ENCODE measurements around the gene EIF4B.

EIF4B gene

GRCh38 chr12:53005986-53006809 lies at the start of gene EIF4B:
TSS of gene EIF4B (plus strand) at chr12:53006456. CDS start at chr12:53006484, 28 bp downstream.
- H3K4me1 Mint-ChIP-seq (ENCODE audit: low read depth): peaks cover 29% of the 10 kb centered on the region
- peaks cover 31% of the 10 kb centered on the region for H3K36me3 Mint-ChIP-seq (ENCODE audit: low read depth)

GRCh38 chr12:52956987-52957386 lies 49.3 kb upstream of the EIF4B start:
- no peak for DNase-seq (ENCODE audit: low spot score)
- no peak overlapping the region for H3K27ac Mint-ChIP-seq
- H3K9me3 Mint-ChIP-seq: no peaks in the 10 kb centered on the region
- H3K4me3 Mint-ChIP-seq: no peak overlapping the region
- H3K27me3 Mint-ChIP-seq (ENCODE audit: low read depth): no peaks in the 10 kb centered on the region
- H3K4me1 Mint-ChIP-seq (ENCODE audit: low read depth): no peaks in the 10 kb centered on the region
- no peaks in the 10 kb centered on the region for H3K36me3 Mint-ChIP-seq (ENCODE audit: low read depth)

More at GRCh38 chr12:53005986-53006809, at the start of gene EIF4B:
- Mint-ChIP-seq H3K9me3 (no peaks in the 10 kb centered on the region), H3K4me3 (peak within 1 kb of the TSS; percentile 96), H3K27ac (peak within 1 kb of the TSS; percentile 96), H3K27me3 (ENCODE audit: low read depth) (peaks cover 1% of the 10 kb centered on the region)
- peak; percentile 100 for DNase-seq (ENCODE audit: low spot score)

GRCh38 chr12:52964556-52965336 lies 41.5 kb upstream of the EIF4B start:
- H3K4me3 Mint-ChIP-seq: no peak overlapping the region
- no peaks in the 10 kb centered on the region for H3K36me3 Mint-ChIP-seq (ENCODE audit: low read depth)
- DNase-seq (ENCODE audit: low spot score): no peak
- no peaks in the 10 kb centered on the region for H3K9me3 Mint-ChIP-seq
- H3K27ac Mint-ChIP-seq: no peak overlapping the region
- H3K27me3 Mint-ChIP-seq (ENCODE audit: low read depth): peaks cover 9% of the 10 kb centered on the region
- no peaks in the 10 kb centered on the region for H3K4me1 Mint-ChIP-seq (ENCODE audit: low read depth)

GRCh38 chr12:52965337-52965731 lies 40.9 kb upstream of the EIF4B start:
- DNase-seq (ENCODE audit: low spot score): no peak
- no peaks in the 10 kb centered on the region for H3K4me1 Mint-ChIP-seq (ENCODE audit: low read depth)
- H3K27ac Mint-ChIP-seq: no peak overlapping the region
- no peak overlapping the region for H3K4me3 Mint-ChIP-seq
- no peaks in the 10 kb centered on the region for H3K36me3 Mint-ChIP-seq (ENCODE audit: low read depth)
- H3K9me3 Mint-ChIP-seq: no peaks in the 10 kb centered on the region
- H3K27me3 Mint-ChIP-seq (ENCODE audit: low read depth): peaks cover 12% of the 10 kb centered on the region

- Mint-ChIP-seq H3K27ac (no peak overlapping the region), H3K4me3 (no peak overlapping the region)
Observed at GRCh38 chr12:52969166-52969795, 37.0 kb upstream of the EIF4B start.

GRCh38 chr12:52969828-52970569 lies 36.3 kb upstream of the EIF4B start:
- no peak overlapping the region for H3K27ac Mint-ChIP-seq
- DNase-seq (ENCODE audit: low spot score): no peak
- H3K4me1 Mint-ChIP-seq (ENCODE audit: low read depth): no peaks in the 10 kb centered on the region
- H3K27me3 Mint-ChIP-seq (ENCODE audit: low read depth): peaks cover 7% of the 10 kb centered on the region
- no peaks in the 10 kb centered on the region for H3K36me3 Mint-ChIP-seq (ENCODE audit: low read depth)
- no peaks in the 10 kb centered on the region for H3K9me3 Mint-ChIP-seq
- no peak overlapping the region for H3K4me3 Mint-ChIP-seq

More at GRCh38 chr12:52969166-52969795, 37.0 kb upstream of the EIF4B start:
- Mint-ChIP-seq H3K4me1 (ENCODE audit: low read depth) (no peaks in the 10 kb centered on the region), H3K36me3 (ENCODE audit: low read depth) (no peaks in the 10 kb centered on the region), H3K27me3 (ENCODE audit: low read depth) (peaks cover 10% of the 10 kb centered on the region), H3K9me3 (no peaks in the 10 kb centered on the region)
- no peak for DNase-seq (ENCODE audit: low spot score)

GRCh38 chr12:52971679-52972329 lies 34.5 kb upstream of the EIF4B start:
- DNase-seq (ENCODE audit: low spot score): no peak

GRCh38 chr12:52975204-52975603 lies 31.1 kb upstream of the EIF4B start:
- Mint-ChIP-seq H3K4me3 (no peak overlapping the region), H3K9me3 (no peaks in the 10 kb centered on the region), H3K27ac (no peak overlapping the region), H3K36me3 (ENCODE audit: low read depth) (no peaks in the 10 kb centered on the region), H3K27me3 (ENCODE audit: low read depth) (peaks cover 25% of the 10 kb centered on the region), H3K4me1 (ENCODE audit: low read depth) (no peaks in the 10 kb centered on the region)
- DNase-seq (ENCODE audit: low spot score): no peak

More at GRCh38 chr12:52971679-52972329, 34.5 kb upstream of the EIF4B start:
- Mint-ChIP-seq H3K27me3 (ENCODE audit: low read depth) (peaks cover 10% of the 10 kb centered on the region), H3K4me3 (no peak overlapping the region), H3K4me1 (ENCODE audit: low read depth) (no peaks in the 10 kb centered on the region), H3K9me3 (no peaks in the 10 kb centered on the region), H3K27ac (no peak overlapping the region), H3K36me3 (ENCODE audit: low read depth) (no peaks in the 10 kb centered on the region)

- Mint-ChIP-seq H3K27ac (no peak overlapping the region), H3K36me3 (ENCODE audit: low read depth) (no peaks in the 10 kb centered on the region), H3K4me3 (no peak overlapping the region), H3K9me3 (no peaks in the 10 kb centered on the region), H3K27me3 (ENCODE audit: low read depth) (peaks cover 32% of the 10 kb centered on the region), H3K4me1 (ENCODE audit: low read depth) (no peaks in the 10 kb centered on the region)
- no peak for DNase-seq (ENCODE audit: low spot score)
Observed at GRCh38 chr12:52975820-52976573, 30.3 kb upstream of the EIF4B start.

GRCh38 chr12:52976574-52977071 lies 29.6 kb upstream of the EIF4B start:
- Mint-ChIP-seq H3K36me3 (ENCODE audit: low read depth) (no peaks in the 10 kb centered on the region), H3K4me3 (no peak overlapping the region), H3K27me3 (ENCODE audit: low read depth) (peaks cover 32% of the 10 kb centered on the region), H3K9me3 (no peaks in the 10 kb centered on the region), H3K27ac (no peak overlapping the region), H3K4me1 (ENCODE audit: low read depth) (no peaks in the 10 kb centered on the region)
- DNase-seq (ENCODE audit: low spot score): no peak

- no peaks in the 10 kb centered on the region for H3K36me3 Mint-ChIP-seq (ENCODE audit: low read depth)
- DNase-seq (ENCODE audit: low spot score): no peak
- no peaks in the 10 kb centered on the region for H3K9me3 Mint-ChIP-seq
- no peak overlapping the region for H3K4me3 Mint-ChIP-seq
- H3K4me1 Mint-ChIP-seq (ENCODE audit: low read depth): no peaks in the 10 kb centered on the region
- H3K27ac Mint-ChIP-seq: no peak overlapping the region
- peaks cover 32% of the 10 kb centered on the region for H3K27me3 Mint-ChIP-seq (ENCODE audit: low read depth)
Observed at GRCh38 chr12:52977170-52977569, 29.1 kb upstream of the EIF4B start.

- no peak for DNase-seq (ENCODE audit: low spot score)
- Mint-ChIP-seq H3K4me1 (ENCODE audit: low read depth) (no peaks in the 10 kb centered on the region), H3K27ac (no peak overlapping the region), H3K4me3 (no peak overlapping the region), H3K27me3 (ENCODE audit: low read depth) (peaks cover 36% of the 10 kb centered on the region), H3K9me3 (no peaks in the 10 kb centered on the region), H3K36me3 (ENCODE audit: low read depth) (no peaks in the 10 kb centered on the region)
Observed at GRCh38 chr12:52980096-52980649, 26.1 kb upstream of the EIF4B start.

All from T-helper 2 cell treated with Interferon-gamma antibody and Interleukin-4, amounts not matched to agents 5 μg/mL and 100 μg/mL, for 36 hours (primary cell).